ENCODE measurements around the gene NTMT1.

The NTMT1 gene

GRCh38 chr9:129597355-129598088 is 28.4 kb upstream of the NTMT1 start:
- peak; percentile 68 to 88 (median 74) for DNase-seq

- DNase-seq, result no peak
Observed at GRCh38 chr9:129598089-129598596, 27.8 kb upstream of the NTMT1 start.

GRCh38 chr9:129601082-129601674 is 24.8 kb upstream of the NTMT1 start:
- DNase-seq, result no peak

GRCh38 chr9:129602598-129603415 is 23.2 kb upstream of the NTMT1 start:
- DNase-seq, result no peak

- no peak for DNase-seq
Observed at GRCh38 chr9:129604056-129604765, 21.8 kb upstream of the NTMT1 start.

- no peak for DNase-seq
Observed at GRCh38 chr9:129604766-129605163, 21.2 kb upstream of the NTMT1 start.

- no peak for DNase-seq
Observed at GRCh38 chr9:129606161-129607026, 19.6 kb upstream of the NTMT1 start.

- no peak for DNase-seq
Observed at GRCh38 chr9:129607027-129607387, 19.0 kb upstream of the NTMT1 start.

- no peak for DNase-seq
Observed at GRCh38 chr9:129608561-129609481, 17.1 kb upstream of the NTMT1 start.

- DNase-seq, result no peak
Observed at GRCh38 chr9:129609486-129610212, 16.3 kb upstream of the NTMT1 start.

GRCh38 chr9:129610213-129610472 is 15.8 kb upstream of the NTMT1 start:
- DNase-seq, result no peak

- DNase-seq, result peak; percentile 70 to 87 (median 81)
Observed at GRCh38 chr9:129610473-129611306, 15.3 kb upstream of the NTMT1 start.

GRCh38 chr9:129611307-129611800 is 14.6 kb upstream of the NTMT1 start:
- DNase-seq, result no peak

GRCh38 chr9:129612123-129612522 is 13.8 kb upstream of the NTMT1 start:
- no peak for DNase-seq

GRCh38 chr9:129612815-129613519 is 13.0 kb upstream of the NTMT1 start:
- DNase-seq, result no peak

GRCh38 chr9:129613520-129614175 is 12.3 kb upstream of the NTMT1 start:
- DNase-seq, result no peak

GRCh38 chr9:129614932-129615331 is 11.0 kb upstream of the NTMT1 start:
- DNase-seq, result no peak
